Mesendoderm (in vitro differentiated cells): ENCODE results near the gene PIERCE2.
"Not testable (repeated sequence)": the region's sequence is repeated elsewhere in the genome, so short reads cannot be mapped to it uniquely, and the experiment has no call there.

Experiments used
- DNase-seq: peaks from one replicate; pipeline ENCODE4 v3.0.0; 2013
- H2AK5ac ChIP-seq: 2 replicates; pipeline ENCODE4 v1.6.1; 2013; ENCODE audit warnings: low read length, inconsistent platforms
- H2BK120ac ChIP-seq: 2 replicates; pipeline ENCODE4 v1.6.1; 2013; ENCODE audit warnings: low read depth, mild to moderate bottlenecking, low read length, moderate library complexity, mixed read lengths
- H2BK15ac ChIP-seq: replicated peaks from 2 replicates; pipeline ENCODE4 v1.6.1; 2013; ENCODE audit warnings: low read depth, mild to moderate bottlenecking, moderate library complexity
- H2BK5ac ChIP-seq: 2 replicates; pipeline ENCODE4 v1.6.1; 2013; ENCODE audit warnings: low read length, inconsistent platforms
- H3K18ac ChIP-seq: 2 replicates; pipeline ENCODE4 v1.6.1; 2013; ENCODE audit warnings: mild to moderate bottlenecking, low read length, mixed read lengths
- H3K23ac ChIP-seq: one replicate; pipeline ENCODE4 v1.6.1; 2013; ENCODE audit warnings: low read length
- H3K27ac ChIP-seq: 2 replicates; pipeline ENCODE4 v1.5.1; 2013; ENCODE audit warnings: low read depth, mild to moderate bottlenecking, inconsistent platforms, low read length, moderate library complexity
- H3K27me3 ChIP-seq: 2 replicates; pipeline ENCODE4 v1.6.1; 2013; ENCODE audit warnings: low read length, control low read depth, mild to moderate bottlenecking, inconsistent platforms; ENCODE audit not compliant: insufficient read depth, poor library complexity
- H3K36me3 ChIP-seq: 2 replicates; pipeline ENCODE4 v1.6.1; 2013; ENCODE audit warnings: low read length, inconsistent platforms; ENCODE audit not compliant: control insufficient read depth, insufficient read depth
- H3K4ac ChIP-seq: one replicate; pipeline ENCODE4 v1.6.1; 2013; ENCODE audit warnings: low read depth, mild to moderate bottlenecking, low read length, moderate library complexity
- H3K4me1 ChIP-seq: 2 replicates; pipeline ENCODE4 v1.6.1; 2013; ENCODE audit warnings: low read depth, low read length, inconsistent platforms; ENCODE audit not compliant: control insufficient read depth
- H3K4me2 ChIP-seq: 2 replicates; pipeline ENCODE4 v1.6.1; 2013; ENCODE audit warnings: low read length
- H3K4me3 ChIP-seq: 2 replicates; pipeline ENCODE4 v1.5.1; 2013; ENCODE audit warnings: mild to moderate bottlenecking, low read length
- H3K56ac ChIP-seq: one replicate; pipeline ENCODE4 v1.6.1; 2013; ENCODE audit warnings: low read length
- H3K79me1 ChIP-seq: 2 replicates; pipeline ENCODE4 v1.6.1; 2013; ENCODE audit warnings: low read length, inconsistent platforms
- H3K79me2 ChIP-seq: 2 replicates; pipeline ENCODE4 v1.6.1; 2013; ENCODE audit warnings: mild to moderate bottlenecking, low read length; ENCODE audit not compliant: control insufficient read depth, insufficient read depth
- H3K9ac ChIP-seq: 2 replicates; pipeline ENCODE4 v1.6.1; 2013; ENCODE audit warnings: low read length, inconsistent platforms
- H4K5ac ChIP-seq: one replicate; pipeline ENCODE4 v1.6.1; 2013; ENCODE audit warnings: low read length
- H4K8ac ChIP-seq: one replicate; pipeline ENCODE4 v1.6.1; 2013; ENCODE audit warnings: low read depth, mild to moderate bottlenecking, control low read depth, low read length, moderate library complexity
- WGBS: extraction: QIAGEN DNeasy Blood & Tissue Kit; methylation state at CpG from one replicate; pipeline ENCODE4 v1.1.7; 2013; ENCODE audit warnings: low lambda C conversion rate, missing lambda C conversion rate; ENCODE audit not compliant: insufficient coverage; ENCODE audit errors: extremely low coverage; 5-methylcytosine and 5-hydroxymethylcytosine counted together

Gene PIERCE2

DNA sequence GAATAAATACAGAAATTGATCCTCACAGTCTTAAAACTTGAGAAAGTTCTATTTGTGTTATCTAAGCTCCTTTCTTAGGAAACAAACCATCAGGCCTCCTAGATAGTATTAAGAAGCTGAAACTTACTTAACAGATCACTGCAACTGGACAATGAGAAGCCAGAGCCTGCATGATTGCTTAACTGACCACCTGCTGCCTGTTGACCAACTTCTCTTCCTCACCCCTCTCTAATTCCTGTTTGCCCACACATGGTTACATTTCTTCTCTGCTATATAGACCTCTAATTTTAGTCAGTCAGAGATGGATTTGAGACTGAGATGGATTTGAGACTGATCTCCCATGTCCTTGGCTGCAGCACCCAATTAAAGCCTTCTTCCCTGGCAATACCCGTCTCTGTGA lies 13.6 kb upstream of the PIERCE2 start:
- Histone ChIP-seq H4K5ac (no peak overlapping the region), H3K27ac (peak overlapping the region; percentile 19), H3K36me3 (no peaks in the 10 kb centered on the region), H3K79me2 (no peaks in the 10 kb centered on the region), H3K4me1 (no peaks in the 10 kb centered on the region), H3K56ac (no peak overlapping the region), H4K8ac (no peak overlapping the region), H2BK5ac (no peak overlapping the region), H3K9ac (no peak overlapping the region), H3K18ac (no peak overlapping the region), H2BK15ac (no peak overlapping the region), H2AK5ac (no peak overlapping the region), H3K4me3 (no peak overlapping the region), H2BK120ac (no peak overlapping the region), H3K4me2 (no peak overlapping the region), H3K23ac (no peak overlapping the region), H3K27me3 (no peaks in the 10 kb centered on the region), H3K79me1 (no peaks in the 10 kb centered on the region), H3K4ac (no peak overlapping the region)
- no CpG with 5 or more reads among the region's 1 CpG for WGBS
- no peak for DNase-seq

DNA sequence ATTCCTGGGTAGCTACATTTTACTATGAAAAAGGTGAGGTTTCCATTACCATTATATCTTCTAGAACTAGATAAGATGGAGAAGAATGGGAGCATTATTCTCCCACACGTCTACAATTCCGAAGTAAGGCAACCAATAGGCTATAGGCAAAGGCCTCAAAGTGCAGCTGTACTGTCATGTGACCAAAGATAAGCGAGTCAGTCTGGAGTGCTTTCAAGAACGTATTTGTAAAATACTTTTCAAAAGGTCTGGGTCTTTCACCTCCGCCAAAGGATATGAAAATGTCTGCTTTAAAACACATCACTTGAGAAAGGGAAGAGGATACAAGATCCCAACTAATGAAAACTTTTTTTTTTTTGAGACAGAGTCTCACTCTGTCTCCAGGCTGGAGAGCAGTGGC lies 10.1 kb upstream of the PIERCE2 start:
- no peaks in the 10 kb centered on the region for H3K27me3 ChIP-seq

DNA sequence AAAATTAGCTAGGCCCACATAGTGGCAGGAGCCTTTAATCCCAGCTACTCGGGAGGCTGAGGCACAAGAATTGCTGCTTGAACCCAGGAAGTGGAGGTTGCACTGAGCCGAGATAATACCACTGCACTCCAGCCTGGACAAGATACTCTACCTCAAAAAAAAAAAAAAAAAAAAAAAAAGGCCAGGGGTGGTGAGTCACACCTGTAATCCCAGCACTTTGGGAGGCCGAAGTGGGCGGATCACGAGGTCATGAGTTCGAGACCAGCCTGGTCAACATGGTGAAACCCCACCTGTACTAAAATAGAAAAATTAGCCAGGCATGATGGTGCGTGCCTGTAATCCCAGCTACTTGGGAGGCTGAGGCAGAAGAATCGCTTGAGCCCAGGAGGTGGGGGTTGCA lies 8.2 kb upstream of the PIERCE2 start:
- not testable (repeated sequence) for H3K79me1 ChIP-seq, H2AK5ac ChIP-seq, H2BK15ac ChIP-seq, H2BK5ac ChIP-seq, H3K27ac ChIP-seq, H4K5ac ChIP-seq, H3K9ac ChIP-seq, H3K27me3 ChIP-seq, DNase-seq, H3K4me1 ChIP-seq, H2BK120ac ChIP-seq, H3K4ac ChIP-seq, H3K4me3 ChIP-seq, H3K4me2 ChIP-seq, H3K36me3 ChIP-seq, H3K18ac ChIP-seq, H3K79me2 ChIP-seq, H3K23ac ChIP-seq, H4K8ac ChIP-seq, H3K56ac ChIP-seq
- WGBS = no CpG with 5 or more reads among the region's 8 CpGs

More for the DNA sequence above, 10.1 kb upstream of the PIERCE2 start:
- Histone ChIP-seq H3K36me3 (no peaks in the 10 kb centered on the region), H3K27ac (no peak overlapping the region), H3K4me3 (no peak overlapping the region), H3K23ac (no peak overlapping the region), H3K4ac (no peak overlapping the region), H3K18ac (no peak overlapping the region), H4K5ac (no peak overlapping the region), H4K8ac (no peak overlapping the region), H2BK120ac (no peak overlapping the region), H3K4me1 (no peaks in the 10 kb centered on the region), H2AK5ac (no peak overlapping the region), H3K56ac (no peak overlapping the region), H3K4me2 (no peak overlapping the region), H3K9ac (no peak overlapping the region), H2BK5ac (no peak overlapping the region), H2BK15ac (no peak overlapping the region), H3K79me1 (no peaks in the 10 kb centered on the region), H3K79me2 (no peaks in the 10 kb centered on the region)
- WGBS = no CpG with 5 or more reads among the region's 5 CpGs
- DNase-seq = no peak

DNA sequence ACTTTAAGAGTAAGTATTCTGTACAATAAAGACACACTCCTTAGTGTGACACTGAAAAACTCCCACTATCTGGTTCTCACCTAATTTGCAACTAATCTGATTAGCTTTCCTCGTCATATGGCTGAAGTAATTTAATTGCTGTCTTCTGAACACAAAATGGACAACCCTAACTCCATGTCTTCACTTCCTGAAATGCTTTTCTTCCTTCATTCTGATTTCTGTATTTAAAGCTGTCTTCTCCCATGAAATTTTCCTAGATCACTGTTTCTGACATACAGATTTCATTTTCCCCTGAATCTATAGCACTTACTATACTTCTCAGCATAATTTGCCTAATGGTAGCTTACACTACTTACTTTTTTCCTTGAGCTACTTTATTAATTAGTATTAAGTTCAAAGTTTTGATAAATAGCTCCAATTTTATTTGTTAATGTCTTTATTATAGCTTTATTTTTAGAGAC lies 6.5 kb upstream of the PIERCE2 start:
- Histone ChIP-seq H4K8ac (no peak overlapping the region), H3K27me3 (no peaks in the 10 kb centered on the region), H3K79me1 (no peaks in the 10 kb centered on the region), H3K56ac (no peak overlapping the region), H3K4ac (no peak overlapping the region), H3K27ac (no peak overlapping the region), H4K5ac (no peak overlapping the region), H3K9ac (no peak overlapping the region), H3K4me3 (no peak overlapping the region), H3K18ac (no peak overlapping the region), H3K79me2 (no peaks in the 10 kb centered on the region), H3K4me2 (no peak overlapping the region), H3K4me1 (no peaks in the 10 kb centered on the region), H3K36me3 (no peaks in the 10 kb centered on the region), H3K23ac (no peak overlapping the region), H2BK120ac (no peak overlapping the region), H2BK5ac (no peak overlapping the region), H2AK5ac (no peak overlapping the region), H2BK15ac (no peak overlapping the region)
- no CpG with 5 or more reads among the region's 1 CpG for WGBS
- no peak for DNase-seq

DNA sequence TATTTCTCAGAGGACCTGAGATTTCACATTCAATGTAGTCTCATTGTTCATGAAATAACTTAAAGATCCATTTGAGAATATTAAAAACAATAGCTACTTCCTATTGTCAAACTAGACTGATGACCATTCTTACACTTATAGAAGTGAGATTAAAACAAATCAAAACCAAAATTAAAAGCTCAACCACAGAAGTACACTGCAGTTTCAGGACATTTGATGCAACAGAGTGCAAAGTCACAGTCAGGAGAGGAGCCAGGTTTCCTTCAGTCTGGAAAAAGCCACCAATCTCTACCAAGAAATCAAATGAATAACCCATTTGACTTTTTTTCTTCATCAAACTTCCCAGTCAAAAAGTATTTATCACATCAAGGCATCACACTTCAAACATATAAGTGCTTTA lies 5.6 kb upstream of the PIERCE2 start:
- Histone ChIP-seq H2BK5ac (no peak overlapping the region), H3K18ac (no peak overlapping the region), H3K79me1 (no peaks in the 10 kb centered on the region), H4K8ac (no peak overlapping the region), H3K56ac (no peak overlapping the region), H3K4me3 (no peak overlapping the region), H3K9ac (no peak overlapping the region), H3K4ac (no peak overlapping the region), H2AK5ac (no peak overlapping the region), H2BK120ac (no peak overlapping the region), H3K4me2 (no peak overlapping the region), H2BK15ac (no peak overlapping the region), H3K27ac (no peak overlapping the region), H3K79me2 (no peaks in the 10 kb centered on the region), H3K23ac (no peak overlapping the region), H4K5ac (no peak overlapping the region), H3K36me3 (no peaks in the 10 kb centered on the region), H3K4me1 (no peaks in the 10 kb centered on the region), H3K27me3 (no peaks in the 10 kb centered on the region)
- no peak for DNase-seq

DNA sequence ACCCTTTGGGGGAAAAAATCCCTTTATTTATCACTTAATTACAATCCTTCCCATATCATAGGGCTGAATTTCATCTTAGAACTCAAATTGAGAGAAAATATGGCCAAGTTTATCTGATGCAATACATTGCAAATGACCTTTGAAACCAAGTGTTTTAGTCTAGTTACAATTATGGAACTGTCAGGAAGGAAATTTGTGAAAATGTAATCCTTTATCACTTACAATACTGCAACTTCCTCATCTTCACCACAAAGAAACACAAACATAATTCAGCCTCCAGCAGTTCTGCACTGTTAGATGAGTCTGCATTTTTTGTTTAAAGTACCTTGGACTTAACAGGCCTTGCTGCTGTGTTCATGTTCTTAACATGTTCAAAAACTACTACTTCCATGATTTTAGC lies 4.8 kb upstream of the PIERCE2 start:
- Histone ChIP-seq H2AK5ac (no peak overlapping the region), H3K4ac (no peak overlapping the region), H3K56ac (no peak overlapping the region), H3K79me1 (no peaks in the 10 kb centered on the region), H3K4me2 (no peak overlapping the region), H3K23ac (no peak overlapping the region), H2BK120ac (no peak overlapping the region), H2BK15ac (no peak overlapping the region), H2BK5ac (no peak overlapping the region), H3K27ac (no peak overlapping the region), H3K27me3 (no peaks in the 10 kb centered on the region), H3K18ac (no peak overlapping the region), H4K5ac (no peak overlapping the region), H4K8ac (no peak overlapping the region), H3K4me3 (no peak overlapping the region), H3K9ac (no peak overlapping the region), H3K4me1 (no peaks in the 10 kb centered on the region), H3K79me2 (no peaks in the 10 kb centered on the region), H3K36me3 (no peaks in the 10 kb centered on the region)
- no peak for DNase-seq
